ENCODE measurements around the gene ERC2.

GRCh38 chr3:55512571-55513343 is 955.5 kb downstream of the ERC2 start:
- TF ChIP-seq NFIC (IDR thresholded peaks at IDR 0.05): no peak
- no peak for TF ChIP-seq REST (IDR thresholded peaks at IDR 0.05; ENCODE audit: low read depth)
- TF ChIP-seq EGR1 (IDR thresholded peaks at IDR 0.05): no peak
- no peak for TF ChIP-seq ZBTB7A (IDR thresholded peaks at IDR 0.05; ENCODE audit: low read depth)
- TF ChIP-seq TCF12 (IDR thresholded peaks at IDR 0.05; ENCODE audit: low read depth): no peak
- no peak for TF ChIP-seq YY1 (IDR thresholded peaks at IDR 0.05; ENCODE audit: low read depth)
- no peak for TF ChIP-seq TAF1 (IDR thresholded peaks at IDR 0.05; ENCODE audit: low read depth)
- no peak for TF ChIP-seq MAX (IDR thresholded peaks at IDR 0.05)
- TF ChIP-seq EP300 (IDR thresholded peaks at IDR 0.05; ENCODE audit: borderline replicate concordance): no peak
- TF ChIP-seq FOXM1 (IDR thresholded peaks at IDR 0.05; ENCODE audit: borderline replicate concordance, low read depth): no peak

Data from Ishikawa (cell line).